ENCODE measurements around the gene SLC47A2.
A peak's percentile ranks its signal among the peaks of the same experiment; 100 is the strongest.

The SLC47A2 gene

DNA sequence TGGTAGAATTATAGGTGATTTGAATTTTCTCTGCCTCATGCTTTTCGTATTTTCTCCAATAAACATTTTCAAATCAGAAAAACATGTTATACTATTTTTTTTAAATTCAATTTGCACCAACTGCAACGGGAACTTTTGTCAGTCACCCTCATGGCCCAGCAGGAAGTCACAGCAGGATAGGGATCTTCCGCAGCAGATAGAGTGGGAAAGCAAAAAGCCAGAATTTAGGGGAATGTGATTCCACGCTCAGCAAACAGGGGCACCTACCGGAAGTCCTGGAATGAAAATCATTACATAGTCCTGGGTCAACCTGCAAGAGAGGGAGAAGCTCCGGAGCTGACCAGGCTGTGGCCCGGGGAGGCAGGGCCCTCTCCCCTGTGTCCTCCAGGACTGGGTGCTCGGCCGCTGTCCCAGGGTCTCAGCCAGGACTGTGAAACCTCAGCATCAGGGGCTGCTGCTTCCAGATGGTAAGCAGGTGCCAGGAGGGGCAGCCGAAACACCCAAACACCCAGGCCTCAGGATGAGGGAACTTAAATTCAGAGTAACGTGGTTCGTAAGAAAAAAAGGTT is 3.9 kb downstream of the SLC47A2 start:
- Histone ChIP-seq H3K27ac (ENCODE audit: low read length, poor library complexity, severe bottlenecking) (no peak overlapping the region), H3K4me2 (ENCODE audit: low read length, poor library complexity, severe bottlenecking) (no peak overlapping the region), H3K36me3 (ENCODE audit: control insufficient read depth in 1 of 2, insufficient read depth in 2 of 2, low read depth in 1 of 2, low read length in 2 of 2) (no peaks in the 10 kb centered on the region), H2BK5ac (ENCODE audit: low read depth, low read length, poor library complexity, severe bottlenecking) (no peak overlapping the region), H3K4me3 (ENCODE audit: insufficient read depth in 1 of 2, low read depth in 1 of 2, low read length in 2 of 2) (no peak overlapping the region), H3K9me3 (ENCODE audit: control insufficient read depth, low read length) (no peaks in the 10 kb centered on the region), H3K18ac (ENCODE audit: low read depth in 1 of 2, low read length in 2 of 2) (no peak overlapping the region), H3K23ac (ENCODE audit: low read length in 2 of 2) (no peak overlapping the region), H3K4ac (ENCODE audit: low read depth in 1 of 2, low read length in 2 of 2) (no peak overlapping the region), H3K4me1 (ENCODE audit: control insufficient read depth, insufficient read depth, low read depth, low read length) (peaks cover 15% of the 10 kb centered on the region), H3K27me3 (ENCODE audit: control insufficient read depth in 1 of 2, insufficient read depth in 1 of 2, low read length in 2 of 2) (peaks cover 0 to 9% of the 10 kb centered on the region in 2 experiments), H2AK5ac (ENCODE audit: low read length, severe bottlenecking) (no peak overlapping the region), H4K8ac (ENCODE audit: low read length) (no peak overlapping the region), H3K9ac (ENCODE audit: low read length) (no peak overlapping the region), H2BK120ac (ENCODE audit: low read depth, low read length) (no peak overlapping the region), H4K91ac (ENCODE audit: low read length) (no peak overlapping the region), H2AFZ (ENCODE audit: low read depth, low read length) (no peak overlapping the region), H3K14ac (ENCODE audit: low read length in 2 of 2) (no peak overlapping the region), H3K79me1 (replicated peaks; ENCODE audit: low read length, poor library complexity, severe bottlenecking) (no peaks in the 10 kb centered on the region), H2BK15ac (ENCODE audit: low read depth, poor library complexity, severe bottlenecking) (no peak overlapping the region), H2BK12ac (ENCODE audit: low read length in 2 of 2) (no peak overlapping the region)
- whole genome bisulfite sequencing, result 83% methylated on average over 10 of the region's 12 CpGs
- DNase-seq, result no peak

- Histone ChIP-seq H2AFZ (ENCODE audit: low read depth, low read length) (no peak overlapping the region), H3K4me2 (ENCODE audit: low read length, poor library complexity, severe bottlenecking) (no peak overlapping the region), H3K4me3 (ENCODE audit: insufficient read depth in 1 of 2, low read depth in 1 of 2, low read length in 2 of 2) (no peak overlapping the region), H2AK5ac (ENCODE audit: low read length, severe bottlenecking) (no peak overlapping the region), H3K36me3 (ENCODE audit: control insufficient read depth in 1 of 2, insufficient read depth in 2 of 2, low read depth in 1 of 2, low read length in 2 of 2) (no peaks in the 10 kb centered on the region), H2BK12ac (ENCODE audit: low read length in 2 of 2) (no peak overlapping the region), H2BK5ac (ENCODE audit: low read depth, low read length, poor library complexity, severe bottlenecking) (no peak overlapping the region), H3K14ac (ENCODE audit: low read length in 2 of 2) (peak overlapping the region in 1 of 2 experiments; percentile 62), H4K8ac (ENCODE audit: low read length) (no peak overlapping the region), H3K9me3 (ENCODE audit: control insufficient read depth, low read length) (no peaks in the 10 kb centered on the region), H2BK15ac (ENCODE audit: low read depth, poor library complexity, severe bottlenecking) (no peak overlapping the region), H3K23ac (ENCODE audit: low read length in 2 of 2) (no peak overlapping the region), H2BK120ac (ENCODE audit: low read depth, low read length) (no peak overlapping the region), H3K4ac (ENCODE audit: low read depth in 1 of 2, low read length in 2 of 2) (no peak overlapping the region), H3K9ac (ENCODE audit: low read length) (no peak overlapping the region), H3K79me1 (replicated peaks; ENCODE audit: low read length, poor library complexity, severe bottlenecking) (no peaks in the 10 kb centered on the region), H3K27ac (ENCODE audit: low read length, poor library complexity, severe bottlenecking) (no peak overlapping the region), H4K91ac (ENCODE audit: low read length) (no peak overlapping the region), H3K18ac (ENCODE audit: low read depth in 1 of 2, low read length in 2 of 2) (no peak overlapping the region), H3K27me3 (ENCODE audit: control insufficient read depth in 1 of 2, insufficient read depth in 1 of 2, low read length in 2 of 2) (no peaks in the 10 kb centered on the region), H3K4me1 (ENCODE audit: control insufficient read depth, insufficient read depth, low read depth, low read length) (peaks cover 1% of the 10 kb centered on the region)
- no peak for DNase-seq
- 92% methylated on average over 3 of the region's 3 CpGs for WGBS
These were observed 6.5 kb downstream of the SLC47A2 start for GRCh38 chr17:19709841-19710240.

DNA sequence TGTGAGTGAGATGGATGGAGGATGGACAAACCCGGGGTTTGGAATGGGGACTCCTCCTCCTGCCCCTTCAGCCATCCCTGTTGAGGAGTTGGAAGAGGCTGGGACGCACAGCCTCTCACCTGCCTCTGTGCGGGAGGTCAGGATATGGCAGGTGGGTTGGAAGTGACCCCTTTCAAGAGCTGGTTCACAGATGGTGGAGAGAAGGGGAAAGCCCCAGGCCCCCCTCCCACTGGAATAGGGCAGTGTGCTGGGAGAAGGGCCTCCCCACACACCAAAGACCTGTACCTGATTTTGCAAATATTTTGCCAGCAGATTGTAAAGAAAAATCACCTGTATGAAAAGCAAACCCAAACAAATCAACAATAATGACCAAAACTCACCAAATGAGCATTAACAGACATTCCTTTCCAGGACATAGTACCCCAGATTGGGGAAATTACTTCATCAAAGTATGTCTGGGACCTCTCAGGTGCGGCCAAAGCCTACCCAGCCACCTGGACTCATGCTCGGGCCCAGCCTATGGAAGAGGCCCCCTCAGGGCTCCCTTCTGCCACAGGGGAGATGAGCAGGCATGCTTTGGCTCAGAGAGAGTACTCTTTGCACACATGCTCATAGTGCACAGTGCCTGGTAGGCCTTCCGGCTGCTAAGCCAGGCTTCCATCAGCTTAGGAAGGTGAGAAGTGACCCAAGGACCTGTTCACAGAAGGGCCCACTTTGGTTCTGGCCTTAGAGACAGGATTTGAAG is 7.8 kb downstream of the SLC47A2 start:
- no peak overlapping the region for H3K18ac ChIP-seq (ENCODE audit: low read depth in 1 of 2, low read length in 2 of 2)
- H3K27ac ChIP-seq (ENCODE audit: low read length, poor library complexity, severe bottlenecking), result no peak overlapping the region
- no peaks in the 10 kb centered on the region for H3K27me3 ChIP-seq (ENCODE audit: control insufficient read depth in 1 of 2, insufficient read depth in 1 of 2, low read length in 2 of 2)
- H3K79me1 ChIP-seq (replicated peaks; ENCODE audit: low read length, poor library complexity, severe bottlenecking), result no peaks in the 10 kb centered on the region
- no peak overlapping the region for H2BK12ac ChIP-seq (ENCODE audit: low read length in 2 of 2)
- no peaks in the 10 kb centered on the region for H3K9me3 ChIP-seq (ENCODE audit: control insufficient read depth, low read length)
- H2BK15ac ChIP-seq (ENCODE audit: low read depth, poor library complexity, severe bottlenecking), result no peak overlapping the region
- no peak overlapping the region for H3K4me2 ChIP-seq (ENCODE audit: low read length, poor library complexity, severe bottlenecking)
- no peak for DNase-seq
- H2AFZ ChIP-seq (ENCODE audit: low read depth, low read length), result no peak overlapping the region
- no peak overlapping the region for H2BK5ac ChIP-seq (ENCODE audit: low read depth, low read length, poor library complexity, severe bottlenecking)
- no peaks in the 10 kb centered on the region for H3K36me3 ChIP-seq (ENCODE audit: control insufficient read depth in 1 of 2, insufficient read depth in 2 of 2, low read depth in 1 of 2, low read length in 2 of 2)
- no peak overlapping the region for H2AK5ac ChIP-seq (ENCODE audit: low read length, severe bottlenecking)
- peaks cover 11% of the 10 kb centered on the region for H3K4me1 ChIP-seq (ENCODE audit: control insufficient read depth, insufficient read depth, low read depth, low read length)
- WGBS, result 94% methylated on average over 6 of the region's 6 CpGs
- no peak overlapping the region for H3K9ac ChIP-seq (ENCODE audit: low read length)
- no peak overlapping the region for H3K14ac ChIP-seq (ENCODE audit: low read length in 2 of 2)
- H3K4me3 ChIP-seq (ENCODE audit: insufficient read depth in 1 of 2, low read depth in 1 of 2, low read length in 2 of 2), result no peak overlapping the region
- no peak overlapping the region for H3K4ac ChIP-seq (ENCODE audit: low read depth in 1 of 2, low read length in 2 of 2)
- no peak overlapping the region for H4K91ac ChIP-seq (ENCODE audit: low read length)
- H4K8ac ChIP-seq (ENCODE audit: low read length), result no peak overlapping the region
- H2BK120ac ChIP-seq (ENCODE audit: low read depth, low read length), result no peak overlapping the region
- no peak overlapping the region for H3K23ac ChIP-seq (ENCODE audit: low read length in 2 of 2)

- Histone ChIP-seq H3K27me3 (ENCODE audit: control insufficient read depth in 1 of 2, insufficient read depth in 1 of 2, low read length in 2 of 2) (no peaks in the 10 kb centered on the region), H2BK120ac (ENCODE audit: low read depth, low read length) (no peak overlapping the region), H3K9me3 (ENCODE audit: control insufficient read depth, low read length) (no peaks in the 10 kb centered on the region), H4K8ac (ENCODE audit: low read length) (no peak overlapping the region), H3K4me3 (ENCODE audit: insufficient read depth in 1 of 2, low read depth in 1 of 2, low read length in 2 of 2) (no peak overlapping the region), H3K18ac (ENCODE audit: low read depth in 1 of 2, low read length in 2 of 2) (no peak overlapping the region), H3K36me3 (ENCODE audit: control insufficient read depth in 1 of 2, insufficient read depth in 2 of 2, low read depth in 1 of 2, low read length in 2 of 2) (no peaks in the 10 kb centered on the region), H3K4me1 (ENCODE audit: control insufficient read depth, insufficient read depth, low read depth, low read length) (peaks cover 14% of the 10 kb centered on the region), H2BK15ac (ENCODE audit: low read depth, poor library complexity, severe bottlenecking) (peak overlapping the region; percentile 2), H3K4me2 (ENCODE audit: low read length, poor library complexity, severe bottlenecking) (no peak overlapping the region), H2AFZ (ENCODE audit: low read depth, low read length) (no peak overlapping the region), H2BK5ac (ENCODE audit: low read depth, low read length, poor library complexity, severe bottlenecking) (no peak overlapping the region), H3K79me1 (replicated peaks; ENCODE audit: low read length, poor library complexity, severe bottlenecking) (no peaks in the 10 kb centered on the region), H3K23ac (ENCODE audit: low read length in 2 of 2) (no peak overlapping the region), H3K9ac (ENCODE audit: low read length) (no peak overlapping the region), H3K14ac (ENCODE audit: low read length in 2 of 2) (peak overlapping the region in 1 of 2 experiments; percentile 18), H2AK5ac (ENCODE audit: low read length, severe bottlenecking) (peak overlapping the region; percentile 20), H2BK12ac (ENCODE audit: low read length in 2 of 2) (no peak overlapping the region), H4K91ac (ENCODE audit: low read length) (no peak overlapping the region), H3K27ac (ENCODE audit: low read length, poor library complexity, severe bottlenecking) (no peak overlapping the region), H3K4ac (ENCODE audit: low read depth in 1 of 2, low read length in 2 of 2) (no peak overlapping the region)
- no peak for DNase-seq
- WGBS, result 86% methylated on average over 11 of the region's 11 CpGs
These were observed 8.6 kb downstream of the SLC47A2 start for GRCh38 chr17:19707728-19708221.

Measured in mesenchymal stem cell (in vitro differentiated cells and primary cell).